Amniotic epithelial cell (primary cell): ENCODE measurements around the gene IMMP2L.
"Not testable (repeated sequence)": the region's sequence is repeated elsewhere in the genome, so short reads cannot be mapped to it uniquely, and the experiment has no call there.

Experiments
- DNase-seq: peaks from one replicate; pipeline ENCODE4 v3.0.0-alpha.2; 2010; ENCODE audit warnings: low read depth

The IMMP2L gene

GRCh38 chr7:111460695-111461094 lies 101.6 kb downstream of the IMMP2L start:
- DNase-seq = no peak

- DNase-seq = peak; percentile 27
Observed at GRCh38 chr7:111459757-111460280, 102.5 kb downstream of the IMMP2L start.

DNA sequence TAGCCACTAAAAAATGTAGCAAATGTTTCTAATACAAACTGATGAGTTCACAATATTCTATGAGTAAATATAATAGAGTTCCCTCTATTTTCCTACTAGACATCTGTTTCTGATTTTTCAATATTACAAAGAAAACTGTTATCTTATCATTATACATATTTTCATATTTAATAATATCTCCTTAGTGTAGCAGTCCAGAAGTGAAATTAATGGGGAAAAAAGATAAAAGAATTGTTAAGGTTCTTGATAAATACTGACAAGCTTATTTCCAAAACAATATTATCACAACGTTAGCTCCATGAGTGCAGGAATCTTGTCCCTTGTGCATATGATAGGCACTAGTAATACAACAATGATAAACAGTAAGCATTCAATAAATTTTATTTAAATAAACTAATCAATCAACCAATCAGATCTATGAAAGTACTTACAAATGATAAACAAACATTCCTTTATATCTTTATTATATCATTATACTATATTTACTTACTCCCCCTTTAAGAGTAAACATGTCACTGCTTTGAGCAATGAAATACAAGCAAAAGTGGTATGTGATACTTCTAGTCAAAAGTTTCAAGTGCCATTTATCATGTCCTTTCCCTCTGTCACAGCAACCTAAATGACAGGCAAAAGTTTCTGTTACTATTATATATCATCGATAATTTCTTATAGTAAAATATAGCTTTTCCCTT lies 103.1 kb downstream of the IMMP2L start:
- no peak for DNase-seq

GRCh38 chr7:111450705-111451104 lies 111.6 kb downstream of the IMMP2L start:
- DNase-seq = not testable (repeated sequence)

DNA sequence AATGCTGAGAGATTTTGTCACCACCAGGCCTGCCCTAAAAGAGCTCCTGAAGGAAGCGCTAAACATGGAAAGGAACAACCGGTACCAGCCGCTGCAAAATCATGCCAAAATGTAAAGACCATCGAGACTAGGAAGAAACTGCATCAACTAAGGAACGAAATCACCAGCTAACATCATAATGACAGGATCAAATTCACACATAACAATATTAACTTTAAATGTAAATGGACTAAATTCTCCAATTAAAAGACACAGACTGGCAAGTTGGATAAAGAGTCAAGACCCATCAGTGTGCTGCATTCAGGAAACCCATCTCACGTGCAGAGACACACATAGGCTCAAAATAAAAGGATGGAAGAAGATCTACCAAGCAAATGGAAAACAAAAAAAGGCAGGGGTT lies 114.8 kb downstream of the IMMP2L start:
- DNase-seq = not testable (repeated sequence)

- DNase-seq = peak; percentile 5
Observed at GRCh38 chr7:111439977-111440376, 122.3 kb downstream of the IMMP2L start.

- DNase-seq = peak; percentile 73
Observed at GRCh38 chr7:111438369-111439289, 123.7 kb downstream of the IMMP2L start.

GRCh38 chr7:111437736-111438135 lies 124.6 kb downstream of the IMMP2L start:
- DNase-seq = peak; percentile 7

GRCh38 chr7:111436608-111437007 lies 125.7 kb downstream of the IMMP2L start:
- no peak for DNase-seq

- no peak for DNase-seq
Observed at GRCh38 chr7:111433426-111433825, 128.9 kb downstream of the IMMP2L start.

DNA sequence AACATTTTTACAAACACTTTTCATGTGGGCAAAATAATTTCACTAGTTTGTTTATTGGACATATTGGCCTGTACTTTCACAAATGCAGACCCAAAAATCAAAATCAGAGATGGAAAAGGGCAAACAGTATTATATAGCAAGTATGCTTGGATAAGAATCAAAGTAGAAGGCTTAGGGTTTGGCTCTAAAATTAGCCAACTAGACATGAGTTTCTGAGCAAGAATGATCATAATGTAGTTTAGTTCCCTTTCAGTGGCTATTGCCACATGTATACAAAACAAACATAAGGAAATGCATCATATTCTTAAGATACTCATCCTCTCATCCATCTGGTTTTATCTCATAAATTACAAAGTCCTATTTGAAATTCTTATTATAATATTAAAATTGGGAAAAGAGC lies 132.5 kb downstream of the IMMP2L start:
- peak; percentile 6 for DNase-seq

DNA sequence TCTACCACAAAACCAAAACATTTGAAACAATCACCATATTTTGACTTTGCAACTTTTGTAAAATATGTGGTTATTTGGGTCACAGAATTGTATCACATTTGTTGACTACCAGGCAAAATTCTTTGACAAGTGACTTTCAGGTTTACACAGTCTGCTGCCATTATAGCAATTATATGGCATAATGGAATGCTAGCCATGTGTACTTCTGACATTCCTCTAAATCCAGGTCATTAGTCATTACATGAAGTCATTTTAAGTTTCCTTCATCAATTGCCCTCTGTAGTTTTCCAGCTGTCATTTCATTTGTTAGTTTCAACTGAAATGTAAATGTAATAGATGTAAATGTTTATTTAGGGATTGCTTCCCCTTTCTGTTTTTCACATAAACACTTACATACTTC lies 137.5 kb downstream of the IMMP2L start:
- DNase-seq = peak; percentile 31

GRCh38 chr7:111414374-111414773 lies 147.9 kb downstream of the IMMP2L start:
- DNase-seq = no peak

DNA sequence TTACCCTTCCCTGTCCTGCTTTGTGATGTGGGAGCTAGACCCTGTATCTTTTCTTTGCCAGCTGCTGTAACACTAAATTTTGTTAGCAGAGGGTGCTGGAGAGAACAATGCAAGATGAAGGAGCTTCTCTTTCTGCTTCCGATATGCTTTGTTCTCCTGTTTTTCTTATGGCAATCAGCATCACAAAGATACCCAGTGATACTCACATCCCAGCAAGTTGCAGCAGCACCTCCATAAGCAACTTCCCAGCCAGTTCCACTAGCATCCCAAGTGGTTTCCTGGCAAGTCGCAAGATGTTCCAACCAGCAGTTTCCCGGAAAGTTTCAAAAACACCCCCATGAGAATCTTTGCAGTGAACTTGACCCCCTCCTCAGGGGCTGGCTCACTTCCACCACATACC lies 148.6 kb downstream of the IMMP2L start:
- no peak for DNase-seq

DNA sequence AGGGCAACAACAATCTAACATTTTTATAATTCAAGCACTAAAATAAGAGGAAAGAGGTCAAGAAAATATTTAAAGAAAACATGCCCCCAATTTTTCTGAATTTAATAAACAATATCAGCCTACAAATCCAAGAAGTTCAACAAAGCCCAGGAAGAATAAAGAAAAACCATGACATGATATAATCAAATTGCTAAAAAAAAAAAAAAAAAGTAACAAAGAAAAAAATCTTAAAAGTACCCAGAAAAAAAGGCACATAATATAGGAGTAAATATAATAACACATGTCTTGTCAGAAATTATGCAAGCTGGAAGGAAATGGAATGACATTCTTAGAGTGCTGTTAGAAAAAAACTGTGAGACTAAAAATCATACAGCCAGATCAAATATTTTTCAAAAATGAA lies 151.4 kb downstream of the IMMP2L start:
- DNase-seq = no peak

DNA sequence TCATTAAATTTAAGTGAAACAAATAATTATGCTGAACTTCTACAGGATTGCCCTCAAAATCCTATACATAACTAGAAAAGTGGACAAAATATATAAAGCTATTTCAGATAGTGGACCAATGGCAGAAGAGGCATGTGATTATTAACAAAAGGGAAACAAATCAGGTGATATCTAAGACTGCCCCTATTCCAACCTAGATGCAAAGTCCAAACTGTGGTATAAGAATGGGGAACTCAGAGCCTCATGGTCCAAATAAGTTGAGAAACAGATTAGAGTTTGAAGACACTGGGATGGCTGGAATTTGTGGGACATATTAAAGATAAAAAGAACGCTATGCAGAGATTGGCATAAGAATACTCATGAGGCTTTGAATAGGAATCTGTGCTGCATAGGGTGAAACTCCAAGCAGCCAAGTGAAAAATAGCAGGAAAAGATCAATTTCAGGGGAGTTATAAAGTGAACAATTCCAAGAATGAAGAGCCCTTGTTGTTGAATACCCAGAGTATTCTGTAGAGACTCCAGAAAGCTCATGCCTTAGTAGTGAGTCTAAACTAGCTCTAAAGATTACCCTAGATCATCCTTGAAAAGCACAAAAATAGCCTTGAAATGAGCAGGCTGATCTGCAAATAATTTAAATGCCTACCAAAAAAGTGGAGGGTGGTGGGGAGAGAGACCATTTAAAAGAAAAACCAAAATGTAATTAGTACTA lies 152.4 kb downstream of the IMMP2L start:
- DNase-seq = peak; percentile 26

GRCh38 chr7:111408724-111409123 lies 153.6 kb downstream of the IMMP2L start:
- no peak for DNase-seq

- DNase-seq = no peak
Observed at GRCh38 chr7:111407258-111407657, 155.0 kb downstream of the IMMP2L start.

DNA sequence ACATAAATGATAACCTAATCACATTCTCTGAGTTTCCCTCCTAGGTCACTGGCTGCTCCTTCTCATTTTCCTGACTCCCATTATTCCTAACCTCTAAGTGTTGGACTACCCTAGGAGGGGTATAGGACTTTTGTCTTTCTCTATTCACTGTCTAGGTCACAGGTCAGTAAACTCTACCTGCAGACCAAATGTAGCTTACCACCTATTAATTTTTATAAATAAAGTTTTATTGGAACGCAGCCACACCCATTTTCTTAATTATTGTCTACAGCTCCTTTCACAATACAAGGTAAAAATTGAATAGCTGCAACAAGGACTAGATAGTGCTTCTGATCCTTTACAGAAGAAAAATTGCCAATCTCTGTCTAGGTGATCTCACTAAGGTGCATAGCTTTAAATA lies 156.7 kb downstream of the IMMP2L start:
- DNase-seq = no peak

GRCh38 chr7:111401516-111401915 lies 160.8 kb downstream of the IMMP2L start:
- DNase-seq = peak; percentile 44

DNA sequence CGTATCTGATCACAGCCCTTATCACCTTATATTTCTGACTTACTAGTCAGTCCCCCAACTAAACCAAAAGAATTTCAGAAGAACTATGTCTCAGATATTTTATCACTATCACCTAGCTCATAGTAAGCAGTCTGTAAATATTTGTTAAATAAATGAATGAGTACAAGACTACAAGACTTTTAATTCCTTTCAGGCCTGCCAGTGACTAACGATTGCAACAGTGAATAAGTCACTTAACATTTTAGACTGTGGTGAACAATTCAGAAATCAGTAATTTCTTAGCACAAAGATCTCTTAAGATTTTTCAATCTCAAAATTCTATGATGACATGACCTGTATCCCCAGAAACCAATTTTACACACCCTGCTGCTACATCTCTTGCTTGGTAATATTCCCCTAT lies 162.2 kb downstream of the IMMP2L start:
- DNase-seq = peak; percentile 9

DNA sequence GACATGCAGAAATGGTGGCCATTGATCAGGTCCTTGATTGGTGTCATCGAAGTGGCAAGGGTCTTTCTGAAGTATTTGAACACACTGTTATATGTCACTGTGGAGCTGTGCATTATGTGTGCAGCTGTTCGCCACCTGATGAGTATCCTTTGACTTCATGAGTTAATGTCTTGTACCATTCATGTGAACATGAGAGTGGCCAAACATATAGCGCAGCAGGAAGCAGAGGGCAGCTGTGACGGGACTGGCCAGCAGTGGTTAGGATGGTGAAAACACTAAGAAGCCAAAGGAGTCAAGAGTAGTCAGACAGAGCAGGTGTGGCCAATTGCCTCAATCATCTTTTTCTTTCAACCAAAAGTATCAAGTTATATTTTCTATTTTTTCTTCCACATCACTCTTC lies 167.4 kb downstream of the IMMP2L start:
- DNase-seq = no peak
